HS-27A (cell line): Measurements from ENCODE around the gene PARD6G.
"Not testable (repeated sequence)": the region's sequence is repeated elsewhere in the genome, so short reads cannot be mapped to it uniquely, and the experiment has no call there.

Experiments used
- DNase-seq: peaks from one replicate; pipeline ENCODE4 v3.0.0-alpha.2; 2012; ENCODE audit warnings: low read depth, missing footprints

Gene PARD6G

DNA sequence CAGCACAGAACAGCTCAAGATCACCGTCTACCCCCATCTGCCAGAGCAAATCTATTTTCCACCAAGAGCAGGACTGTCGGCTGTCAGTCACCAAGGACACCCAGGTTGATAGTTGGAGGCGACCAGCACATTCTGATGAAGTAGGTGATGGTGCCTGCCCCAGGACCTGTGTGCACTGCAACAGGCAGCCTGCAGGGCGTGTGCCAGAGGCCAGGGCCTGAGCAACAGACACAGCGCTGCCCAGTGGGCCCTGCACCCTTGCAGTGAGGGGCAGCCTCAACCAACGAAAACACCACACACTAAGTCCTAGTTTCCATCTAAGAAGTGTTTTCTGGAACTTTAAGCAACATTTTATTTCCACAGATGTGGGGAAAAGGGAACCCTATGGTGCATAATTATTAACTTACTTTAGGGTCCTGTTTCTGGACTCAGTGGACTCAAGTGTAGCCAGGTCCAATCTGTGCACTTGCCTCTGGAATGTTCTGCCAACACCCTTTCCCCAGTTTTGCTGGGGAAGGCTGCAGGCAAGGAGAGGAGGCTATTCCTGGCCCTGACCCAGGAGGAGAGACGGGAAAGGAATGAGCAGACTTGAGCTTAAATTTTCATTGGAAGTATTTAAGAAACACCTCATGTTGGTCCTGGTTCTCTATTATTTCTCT, 76.8 kb downstream of the PARD6G start:
- DNase-seq: no peak

DNA sequence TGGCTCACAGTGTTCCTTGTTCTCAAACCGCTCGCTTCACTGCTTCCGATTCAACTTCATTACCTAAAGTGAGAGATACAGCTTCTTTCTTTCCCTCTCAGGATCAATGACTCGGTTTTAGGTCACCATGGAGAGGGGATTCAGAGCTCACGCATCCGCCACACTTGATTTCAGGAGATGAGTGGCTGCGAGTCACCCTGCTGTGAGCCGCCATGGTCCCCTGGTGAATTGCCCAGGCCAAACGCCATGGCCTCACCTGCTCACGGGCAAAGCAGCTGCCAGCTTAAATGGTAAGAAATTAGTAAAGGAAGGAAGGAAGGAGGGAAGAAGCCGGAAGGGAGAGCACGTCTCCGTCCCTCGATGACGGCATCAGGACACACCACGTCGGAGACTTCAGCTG, 77.7 kb downstream of the PARD6G start:
- DNase-seq: no peak

DNA sequence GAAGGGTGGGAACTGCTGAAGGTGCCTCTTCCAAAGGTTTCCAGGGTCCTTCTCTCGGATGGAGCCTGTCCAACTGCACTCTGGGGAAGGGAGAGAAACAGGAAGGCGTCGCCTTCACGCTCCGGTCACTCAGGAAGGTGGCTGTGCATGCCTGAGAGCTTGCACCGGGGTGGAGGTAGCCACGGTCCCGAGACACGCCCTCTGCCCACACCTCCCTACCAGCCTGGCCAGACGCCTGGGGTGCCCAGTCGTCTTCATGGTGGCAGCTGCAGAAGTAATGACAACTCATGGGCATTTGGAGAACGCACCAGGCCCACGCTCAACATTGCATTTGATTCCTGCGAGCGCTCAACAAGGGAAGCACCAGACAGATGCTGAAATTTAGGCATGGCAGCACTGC, 78.3 kb downstream of the PARD6G start:
- no peak for DNase-seq

DNA sequence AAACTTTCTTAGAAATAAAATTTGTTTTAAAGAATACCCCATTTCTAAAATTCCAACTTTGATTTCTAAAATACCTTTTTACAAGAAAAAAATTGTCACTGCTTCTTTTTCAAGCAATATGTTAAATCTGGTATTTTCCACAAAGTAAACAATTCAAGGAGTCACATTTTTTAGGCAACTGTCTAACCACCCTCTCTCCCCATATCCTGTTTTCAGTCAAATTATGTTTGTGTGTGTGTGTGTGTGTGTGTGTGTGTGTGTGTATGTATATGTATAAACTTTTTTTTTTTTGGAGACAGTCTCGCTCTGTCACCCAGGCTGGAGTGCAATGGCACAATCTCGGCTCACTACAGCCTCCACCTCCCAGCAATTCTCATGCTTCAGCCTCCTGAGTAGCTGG, 79.0 kb downstream of the PARD6G start:
- no peak for DNase-seq

DNA sequence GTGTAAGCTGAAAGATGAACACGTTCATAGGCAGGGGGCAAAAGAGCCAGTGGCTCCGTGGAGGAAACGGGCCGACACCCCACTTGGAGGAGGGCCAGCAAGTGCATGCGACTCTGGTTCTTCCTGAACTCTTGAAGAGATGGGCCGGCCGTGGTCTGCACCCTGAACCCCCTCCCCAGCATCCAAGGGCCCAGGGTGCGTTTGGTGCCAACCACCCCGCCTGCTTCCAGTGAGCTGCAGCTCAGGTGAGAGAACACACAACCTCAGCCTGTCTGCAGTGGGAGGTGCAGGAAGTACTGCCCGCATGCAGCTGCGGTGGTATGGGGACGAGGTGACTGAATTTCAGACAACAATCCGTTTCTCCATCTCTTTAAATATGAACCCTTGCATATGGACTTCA, 79.4 kb downstream of the PARD6G start:
- DNase-seq: no peak

DNA sequence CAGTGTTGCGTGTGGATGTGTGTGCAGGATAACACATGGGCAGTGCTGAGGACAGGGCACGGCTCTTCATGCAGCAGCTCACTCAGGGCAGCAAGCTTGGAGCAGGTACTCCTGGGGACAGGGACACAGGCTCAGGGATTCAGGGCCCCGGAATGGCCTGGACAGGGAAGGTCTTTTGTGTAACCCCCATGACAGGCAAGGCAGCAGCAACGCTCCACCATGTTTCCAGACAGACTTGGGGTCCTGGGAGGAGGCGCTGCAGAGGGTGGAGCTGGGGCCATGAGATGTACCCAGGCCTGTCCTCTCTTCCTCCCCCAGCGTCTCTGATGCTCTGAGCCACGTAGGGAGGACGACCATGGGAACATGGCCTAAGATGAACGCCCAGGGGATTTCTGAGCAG, 80.0 kb downstream of the PARD6G start:
- DNase-seq: no peak

DNA sequence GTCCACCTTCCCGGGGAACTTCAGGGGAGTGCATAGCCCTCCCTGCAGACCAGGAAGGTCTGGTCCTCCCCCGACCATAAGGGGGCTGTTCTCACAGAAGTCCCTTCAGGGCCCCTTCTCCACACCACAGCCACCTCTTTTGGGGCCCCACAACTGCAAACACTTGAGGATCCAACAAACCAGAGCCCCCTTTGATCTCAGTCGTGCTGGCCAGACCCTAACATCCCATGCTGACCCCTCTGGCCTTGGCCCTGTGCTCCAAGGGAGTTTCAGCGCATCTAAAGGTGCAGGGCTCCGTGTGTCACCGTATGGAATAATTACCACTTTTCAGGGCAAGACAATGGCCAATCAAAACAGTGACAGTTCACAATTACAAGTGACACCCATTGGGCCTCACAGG, 80.6 kb downstream of the PARD6G start:
- DNase-seq: no peak

DNA sequence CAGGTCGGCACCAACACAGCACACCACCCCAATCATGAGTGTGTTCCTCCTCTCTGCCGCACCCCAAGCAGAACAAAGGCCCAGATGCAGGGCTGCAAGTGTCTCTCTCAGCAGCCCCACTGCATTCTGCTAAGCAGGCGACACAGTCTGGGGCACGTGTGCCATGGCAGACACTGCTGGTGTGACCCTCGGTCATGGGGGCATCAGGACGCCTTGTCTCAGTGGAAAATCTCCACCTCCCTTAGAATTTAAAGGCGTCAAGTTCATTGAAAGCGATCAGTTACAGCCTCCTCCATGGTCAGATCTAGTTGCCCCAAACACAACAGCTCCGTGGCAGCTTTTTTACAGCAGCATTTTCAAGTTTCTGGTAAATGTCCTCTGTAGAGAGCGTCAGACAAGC, 81.1 kb downstream of the PARD6G start:
- no peak for DNase-seq

DNA sequence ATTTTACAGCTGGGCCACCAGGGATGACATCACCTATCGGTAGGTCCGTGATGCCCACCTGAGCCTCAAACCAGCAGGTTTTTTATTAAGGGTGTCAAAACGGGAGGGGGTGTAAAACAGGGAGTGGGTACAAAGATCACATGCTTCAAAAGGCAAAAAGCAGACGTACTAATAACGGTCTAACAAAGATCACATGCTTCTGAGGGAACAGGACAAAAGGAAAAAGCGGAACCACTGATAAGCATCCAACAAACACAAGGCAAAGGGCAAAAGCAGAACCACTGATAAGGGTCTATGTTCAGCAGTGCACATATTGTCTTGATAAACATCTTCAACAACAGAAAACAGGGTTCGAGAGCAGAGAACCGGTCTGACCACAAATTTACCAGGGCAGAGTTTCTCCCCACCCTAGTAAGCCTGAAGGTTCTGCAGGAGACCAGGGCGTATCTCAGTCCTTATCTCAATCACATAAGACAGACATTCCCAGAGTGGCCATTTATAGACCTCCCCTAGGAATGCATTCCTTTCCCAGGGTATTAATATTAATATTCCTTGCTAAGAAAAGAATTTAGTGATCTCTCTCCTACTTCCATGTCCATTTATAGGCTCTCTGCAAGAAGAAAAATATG, 82.5 kb downstream of the PARD6G start:
- not testable (repeated sequence) for DNase-seq

DNA sequence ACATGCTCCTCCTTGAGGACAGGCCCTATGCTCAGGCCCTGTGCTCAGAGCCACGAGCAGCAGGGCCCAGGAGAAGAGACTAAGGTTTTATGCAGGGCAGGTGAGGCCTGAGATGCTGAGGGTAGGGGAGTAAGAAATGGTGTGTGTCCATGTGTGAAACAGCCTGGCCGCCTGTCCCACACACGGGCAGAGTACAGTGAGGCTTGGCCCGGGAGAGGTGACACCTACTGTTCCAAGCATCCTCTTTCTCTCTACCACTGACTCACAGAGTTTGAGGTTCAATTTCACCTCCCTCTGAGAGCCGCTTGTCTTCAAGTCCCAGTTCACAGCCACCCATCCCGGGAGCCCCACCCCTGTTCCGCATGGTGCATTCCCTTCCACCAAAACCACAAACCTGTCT, 84.1 kb downstream of the PARD6G start:
- no peak for DNase-seq

DNA sequence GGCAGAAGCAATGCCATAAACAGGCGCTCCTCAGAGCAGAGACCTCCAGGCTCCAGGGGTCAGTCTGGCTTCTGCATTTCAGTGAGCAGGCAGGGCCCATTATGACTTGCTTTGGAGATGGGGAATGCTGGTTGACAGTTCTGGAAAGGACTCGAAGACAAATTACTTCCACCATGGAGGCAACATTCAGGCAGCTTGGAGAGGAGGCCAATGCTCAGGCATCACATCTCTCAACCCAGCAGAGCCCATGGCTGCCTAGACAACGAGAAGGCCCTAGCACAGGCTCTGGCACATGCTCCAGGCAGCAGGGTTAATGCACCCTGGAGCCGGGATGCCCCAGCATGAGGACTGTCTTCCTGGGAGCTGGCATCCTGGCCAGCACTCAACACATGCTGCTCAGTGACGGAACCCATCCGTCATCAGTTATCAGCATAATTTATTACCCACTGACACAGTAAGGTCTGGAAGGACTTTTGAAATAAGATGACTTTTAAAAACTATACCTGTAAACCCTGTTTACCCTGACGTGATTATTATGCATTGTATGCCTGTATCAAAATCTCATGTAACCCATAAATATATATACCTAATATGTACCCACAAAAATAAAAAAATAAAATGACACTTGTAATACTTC, 85.4 kb downstream of the PARD6G start:
- no peak for DNase-seq

DNA sequence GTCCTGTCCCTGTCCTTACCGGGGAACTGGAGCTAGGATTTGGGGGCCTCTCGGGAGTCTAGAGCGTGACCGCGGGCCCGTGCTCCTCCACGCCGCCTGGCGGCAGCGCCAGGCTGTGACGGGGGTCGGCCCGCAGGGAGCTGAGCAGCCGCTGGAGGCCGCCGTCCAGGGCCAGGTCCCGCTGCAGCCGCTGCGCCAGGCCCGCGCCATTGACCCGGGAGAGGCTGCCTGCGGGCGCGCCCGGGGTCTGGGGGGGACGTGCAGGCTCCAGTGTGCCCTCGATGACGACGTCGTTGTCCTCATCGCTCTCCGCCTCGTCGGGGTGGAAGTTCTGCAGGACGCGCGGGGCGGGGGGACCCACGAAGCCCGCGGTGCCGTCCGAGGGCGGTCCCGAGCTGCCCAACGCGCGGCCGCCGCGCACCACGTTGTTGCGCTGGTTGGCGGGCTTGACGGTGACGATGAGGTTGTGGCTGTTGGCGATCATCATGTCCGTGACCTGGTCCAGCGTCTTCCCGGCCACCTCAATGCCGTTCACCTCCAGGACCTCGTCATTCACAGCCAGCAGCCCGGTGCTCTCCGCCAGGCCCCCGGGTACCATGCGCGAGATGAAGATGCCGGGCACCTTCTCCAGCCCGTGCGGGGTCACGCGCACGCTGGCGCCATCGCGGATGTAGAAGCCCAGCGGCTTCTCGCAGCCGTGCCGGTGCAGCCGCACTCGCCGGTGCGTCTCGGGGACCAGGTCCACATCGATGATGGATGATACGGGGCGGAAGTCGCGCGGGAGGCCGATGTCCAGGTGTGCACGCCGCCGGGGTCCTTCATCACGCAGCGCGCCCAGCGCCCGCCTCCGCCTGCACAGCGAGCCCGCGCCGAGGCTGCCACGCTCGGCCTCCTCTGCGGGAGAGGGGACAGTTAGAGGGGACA, 87.3 kb downstream of the PARD6G start:
- no peak for DNase-seq

DNA sequence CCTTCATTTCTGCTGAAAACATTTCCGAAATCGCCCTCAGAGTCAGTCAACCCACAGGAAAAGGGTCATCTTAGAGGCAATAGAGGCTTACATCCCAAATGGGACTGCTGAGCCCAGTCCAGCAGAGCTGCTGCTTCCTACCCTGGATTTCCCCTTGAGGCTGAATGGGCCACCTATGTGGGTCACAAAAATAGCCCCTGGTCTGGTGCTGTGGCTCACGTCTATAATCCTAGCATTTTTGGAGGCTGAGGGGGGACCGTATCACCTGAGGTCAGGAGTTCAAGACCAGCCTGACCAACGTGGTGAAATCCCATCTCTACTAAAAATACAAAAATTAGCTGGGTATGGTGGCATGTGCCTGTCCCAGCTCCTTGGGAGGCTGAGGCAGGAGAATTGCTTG, 88.9 kb downstream of the PARD6G start:
- DNase-seq: no peak

DNA sequence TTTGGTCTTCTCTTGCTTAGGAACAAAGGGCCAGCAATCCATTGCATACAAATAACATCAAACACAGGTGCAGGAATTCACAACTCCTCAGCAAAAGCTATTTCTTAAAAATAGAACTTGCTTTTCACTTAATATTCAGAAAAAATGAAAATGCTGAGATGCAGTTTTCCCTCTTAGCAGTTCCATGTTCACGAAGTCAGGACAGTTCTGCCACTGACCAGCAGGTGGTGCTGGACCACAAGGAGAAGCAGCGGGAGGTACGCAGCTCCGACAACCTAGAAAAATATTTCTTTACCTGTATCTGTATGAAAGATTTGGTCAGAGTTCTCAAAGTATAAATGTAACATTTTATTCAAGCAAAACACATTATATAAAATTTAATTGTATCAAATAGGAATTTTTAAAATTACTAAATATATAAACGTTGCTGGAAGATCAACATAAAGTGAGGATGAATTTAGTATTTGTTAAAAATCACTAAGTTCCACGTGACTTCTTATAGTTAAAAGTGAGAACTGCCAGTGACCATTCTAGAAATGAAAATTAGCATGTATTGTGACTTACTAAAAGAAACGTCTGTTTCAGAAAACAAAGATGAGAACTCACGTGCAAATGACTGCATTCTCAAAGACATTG, 89.5 kb downstream of the PARD6G start:
- DNase-seq: no peak

DNA sequence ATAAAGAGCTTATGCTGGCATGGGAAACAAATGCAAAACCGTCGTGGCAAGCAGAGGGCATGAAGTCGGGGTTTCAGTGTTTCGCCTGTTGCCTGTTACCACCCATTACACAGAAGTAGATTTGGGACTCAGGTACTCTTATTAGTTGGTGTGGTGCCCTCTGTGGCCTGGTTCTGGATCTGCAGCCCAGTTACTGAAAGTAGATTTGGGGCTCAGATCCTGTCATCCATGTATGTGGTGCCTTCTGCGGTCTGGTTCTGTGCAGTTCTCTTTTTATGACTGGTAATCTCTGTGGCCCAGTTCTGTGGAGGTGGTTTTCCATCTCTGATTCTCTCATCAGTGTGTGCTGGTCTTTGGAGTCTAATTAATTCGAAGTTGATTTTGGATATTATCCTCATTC, 93.0 kb downstream of the PARD6G start:
- no peak for DNase-seq

DNA sequence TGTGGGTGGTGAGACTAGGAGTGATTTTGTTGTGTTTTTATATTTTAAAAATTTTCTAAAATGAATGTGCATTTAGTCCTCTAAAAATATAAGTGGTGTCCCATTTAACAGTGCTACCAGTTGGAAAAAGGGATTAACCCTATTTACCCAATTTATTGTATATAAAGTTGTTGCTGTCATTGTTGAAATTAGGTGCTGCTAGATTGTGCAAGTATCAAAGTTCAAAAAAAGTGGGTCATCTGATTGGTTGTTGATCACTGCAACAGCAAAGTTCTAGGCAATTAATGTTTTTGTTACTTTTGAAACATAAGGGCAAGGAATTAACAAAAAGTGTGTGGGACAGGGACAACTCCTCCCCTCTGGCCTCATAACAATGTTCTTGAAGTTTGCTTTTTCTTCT, 97.6 kb downstream of the PARD6G start:
- no peak for DNase-seq

DNA sequence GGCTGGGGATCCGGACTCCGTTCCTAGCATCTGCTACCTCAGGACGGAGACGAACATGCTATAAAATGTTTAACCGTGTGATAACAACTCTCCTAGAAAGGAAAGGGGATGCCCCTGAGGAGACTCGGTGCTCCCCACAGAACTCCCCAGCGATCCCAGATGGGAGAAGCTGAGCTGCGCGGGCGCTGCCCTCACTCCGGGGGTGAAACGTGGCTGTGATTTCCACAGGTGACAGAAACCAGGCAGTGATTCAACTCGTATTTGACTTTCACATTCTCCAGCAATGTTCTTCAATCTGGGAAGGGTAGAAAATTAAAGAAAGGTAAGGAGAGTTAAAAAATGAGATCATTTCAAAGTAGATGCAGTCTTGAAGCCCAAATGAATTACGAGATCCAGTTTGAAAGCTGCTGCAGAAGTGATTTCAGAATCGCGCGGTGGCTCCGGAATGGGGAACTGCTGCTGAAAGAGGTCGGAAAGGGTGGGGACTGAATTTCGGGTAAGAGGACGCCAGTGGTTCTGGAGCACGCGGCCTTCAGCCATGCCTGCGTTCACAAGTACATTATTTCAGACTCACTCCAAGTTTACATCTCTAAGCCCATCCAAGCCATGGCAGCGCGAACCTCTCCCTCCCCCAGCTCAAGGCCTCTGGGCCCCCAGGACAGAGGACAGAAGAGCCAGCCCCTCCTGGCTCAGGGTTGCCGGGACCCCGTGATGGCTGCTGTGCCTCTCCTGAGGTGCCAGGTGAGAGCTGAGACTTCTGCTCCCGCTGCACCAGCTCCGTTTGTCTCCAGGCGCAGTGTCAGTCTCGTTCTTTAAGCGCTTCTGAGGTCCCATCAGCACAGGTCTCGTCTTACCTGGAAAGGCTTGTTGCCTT, 98.8 kb downstream of the PARD6G start:
- no peak for DNase-seq

DNA sequence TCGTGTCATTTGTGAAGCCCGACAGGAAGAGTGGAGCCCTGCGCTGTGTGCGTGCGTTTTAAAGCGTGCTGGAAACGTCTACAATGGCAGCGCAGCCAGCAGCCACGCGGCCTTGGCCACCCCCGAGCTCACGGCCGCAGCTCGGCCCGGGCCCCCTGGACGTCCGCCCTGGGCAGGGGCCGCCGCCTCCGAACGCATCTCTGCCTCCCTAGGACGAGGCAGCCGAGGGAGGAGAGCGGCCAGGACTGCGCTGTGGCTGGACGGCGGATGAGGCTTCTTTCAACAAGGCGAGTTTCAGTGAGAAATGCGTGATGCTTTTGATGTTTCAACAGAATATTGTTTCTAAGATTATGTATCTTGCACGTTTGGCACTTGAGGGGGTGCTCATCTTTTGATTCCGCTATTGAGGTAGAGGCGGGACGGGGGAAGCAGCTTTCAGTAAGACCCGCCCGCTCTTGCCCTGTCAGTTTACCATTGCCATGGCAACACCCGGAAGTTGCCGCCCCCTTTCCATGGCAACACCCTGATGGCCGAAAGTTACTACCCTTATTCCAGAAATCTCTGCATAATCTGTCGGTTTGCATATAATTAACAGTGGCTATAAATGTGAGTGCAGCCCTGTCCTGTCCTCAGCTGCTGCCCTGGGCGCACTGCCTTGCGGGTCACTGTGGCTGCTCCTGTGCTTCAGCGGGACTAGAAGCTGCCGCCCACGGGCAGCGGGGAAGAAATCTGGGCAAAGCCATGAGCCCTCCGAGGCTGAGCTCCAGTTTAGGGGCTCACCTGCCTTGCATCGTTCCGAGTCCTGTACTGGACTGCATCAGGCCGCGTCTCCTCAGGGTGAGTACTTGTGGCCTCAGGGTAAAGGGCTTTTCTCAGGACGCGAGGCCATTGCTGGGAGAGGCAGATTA, 99.6 kb downstream of the PARD6G start:
- DNase-seq: no peak

DNA sequence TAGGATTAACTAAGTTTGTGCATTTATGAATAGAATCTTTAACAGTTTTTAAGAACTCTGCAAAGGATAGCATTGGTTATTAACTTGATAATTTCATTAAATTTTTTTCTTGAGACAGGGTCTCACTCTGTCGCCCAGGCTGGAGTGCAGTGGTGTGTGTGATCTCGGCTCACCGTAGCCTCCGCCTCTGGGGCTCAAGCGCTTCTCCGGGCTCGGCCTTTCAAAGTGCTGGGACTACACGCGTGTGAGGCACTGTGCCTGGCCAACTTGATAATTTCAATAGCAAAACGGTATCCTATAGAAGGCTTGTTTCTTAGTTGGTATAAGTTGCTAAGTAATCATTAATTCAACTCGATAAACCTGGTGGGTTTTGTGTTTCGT, 100.3 kb downstream of the PARD6G start:
- DNase-seq: no peak

DNA sequence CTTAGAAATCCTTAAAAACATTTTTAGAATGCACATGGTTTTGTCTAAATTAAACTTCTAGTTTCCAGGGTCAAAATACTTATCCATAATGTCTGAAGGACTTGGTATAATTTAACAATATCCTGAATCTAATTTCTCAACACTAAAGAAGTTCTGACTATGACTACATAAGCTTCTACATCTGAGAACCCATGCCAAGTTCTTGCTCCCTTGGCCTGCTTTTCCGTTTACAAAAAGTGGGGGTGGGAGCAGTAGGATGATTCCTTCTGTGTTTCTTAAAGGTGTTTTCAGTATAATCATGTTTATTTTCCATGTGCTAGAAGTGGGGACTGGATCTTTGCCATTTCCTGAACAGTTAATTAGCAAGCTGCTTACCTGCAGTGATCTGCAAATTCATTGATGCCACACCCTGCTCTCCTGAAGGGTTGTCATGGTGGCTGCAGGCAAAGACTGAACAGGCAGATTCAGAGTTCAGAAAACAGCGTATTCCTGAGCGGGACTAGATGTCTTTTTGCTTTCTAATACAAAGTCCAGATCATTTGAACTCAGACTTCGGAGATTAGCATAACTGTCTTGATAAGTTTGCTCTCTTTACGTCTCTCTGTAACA, 102.0 kb downstream of the PARD6G start:
- DNase-seq: no peak
